ENCODE data around the gene KPTN.
A peak's percentile ranks its signal among the peaks of the same experiment; 100 is the strongest.

The KPTN gene

GRCh38 chr19:47520839-47521238, 36.8 kb upstream of the KPTN start:
- no peak for TF ChIP-seq CTCF (IDR thresholded peaks at IDR 0.05; ENCODE audit: low read depth, low read length)
- no peak for DNase-seq (ENCODE audit: extremely low read depth, low read depth)

GRCh38 chr19:47520343-47520806, 36.4 kb upstream of the KPTN start:
- TF ChIP-seq CTCF (IDR thresholded peaks at IDR 0.05; ENCODE audit: low read depth, low read length): no peak
- no peak for DNase-seq (ENCODE audit: extremely low read depth, low read depth)

GRCh38 chr19:47518854-47519253, 34.8 kb upstream of the KPTN start:
- no peak for TF ChIP-seq CTCF (IDR thresholded peaks at IDR 0.05; ENCODE audit: low read depth, low read length)
- no peak for DNase-seq (ENCODE audit: extremely low read depth, low read depth)

GRCh38 chr19:47518139-47518538, 34.1 kb upstream of the KPTN start:
- DNase-seq (ENCODE audit: extremely low read depth, low read depth): no peak
- TF ChIP-seq CTCF (IDR thresholded peaks at IDR 0.05; ENCODE audit: low read depth, low read length): no peak

GRCh38 chr19:47514869-47515588, 31.0 kb upstream of the KPTN start, which contains the start of gene NAPA:
TSS of gene NAPA (minus strand) at chr19:47515063. CDS start at chr19:47514940, 123 bp downstream.
- TF ChIP-seq CTCF (IDR thresholded peaks at IDR 0.05; ENCODE audit: low read depth, low read length): no peak
- peak; percentile 100 for DNase-seq (ENCODE audit: extremely low read depth, low read depth)

- no peak for DNase-seq (ENCODE audit: extremely low read depth, low read depth)
- no peak for TF ChIP-seq CTCF (IDR thresholded peaks at IDR 0.05; ENCODE audit: low read depth, low read length)
These were observed 30.3 kb upstream of the KPTN start for GRCh38 chr19:47514151-47514868.

GRCh38 chr19:47512948-47513319, 28.9 kb upstream of the KPTN start:
- TF ChIP-seq CTCF (IDR thresholded peaks at IDR 0.05; ENCODE audit: low read depth, low read length): no peak
- DNase-seq (ENCODE audit: extremely low read depth, low read depth): no peak

Measured in AG09319 (cell line).